Stimulated activated CD4-positive, alpha-beta T cell treated with anti-CD3 and anti-CD28 coated beads, TNF-alpha, amount 100 ng/mL, for 4 hours (primary cell): ENCODE data around the gene MCM7.

Experiments used
- DNase-seq, 3 experiments: peaks; one replicate each; pipeline ENCODE4 v3.0.0-alpha.2; 2020; ENCODE audit warnings: low read depth in 3 of 3

The MCM7 gene

GRCh38 chr7:100122568-100122967, 21.4 kb upstream of the MCM7 start:
- no peak for DNase-seq

- no peak for DNase-seq
These were observed 20.9 kb upstream of the MCM7 start for GRCh38 chr7:100122067-100122466.

GRCh38 chr7:100120733-100121036, 19.5 kb upstream of the MCM7 start:
- DNase-seq: no peak

DNA sequence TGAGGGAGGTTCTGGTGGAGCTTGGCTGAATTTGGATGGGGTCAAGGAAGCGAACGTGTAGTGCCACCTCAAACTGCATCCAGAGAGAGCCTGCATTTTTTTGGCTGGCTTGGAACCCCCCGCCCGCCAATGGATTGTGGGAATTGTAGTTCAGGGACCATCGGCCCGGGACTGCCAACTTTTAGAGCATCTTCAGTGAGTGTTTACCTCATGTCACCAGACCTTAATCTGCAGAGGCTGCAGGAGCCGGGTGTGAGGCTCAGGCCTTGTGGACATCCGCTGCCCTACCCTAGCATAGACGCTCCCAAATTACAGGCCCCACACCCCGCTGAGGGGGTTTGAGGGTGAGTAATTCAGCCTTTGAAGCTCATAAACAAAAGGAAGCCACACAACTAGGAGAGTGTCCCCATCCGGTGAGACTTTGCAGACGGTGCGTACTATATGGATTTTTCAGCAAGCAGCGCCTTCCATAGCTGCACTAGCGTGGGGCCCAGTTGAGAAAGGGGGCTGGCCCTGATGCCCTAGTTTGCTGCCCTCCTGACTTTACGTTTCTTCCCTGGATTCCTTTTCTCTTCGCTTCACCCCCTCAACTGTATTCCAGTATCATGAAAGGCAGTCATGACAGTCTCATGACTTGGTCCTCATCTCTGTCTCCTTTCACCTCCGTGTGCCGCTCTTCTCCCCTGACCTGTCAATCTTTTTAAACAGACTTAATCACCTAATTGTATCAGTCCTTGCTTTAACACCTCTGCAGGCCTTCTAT, 19.0 kb upstream of the MCM7 start:
- peak; percentile 31 to 46 (median 41) for DNase-seq

GRCh38 chr7:100119072-100119969, 18.1 kb upstream of the MCM7 start, which contains the start of the genes CNPY4 and TAF6:
Gene CNPY4, plus strand, starts transcription at chr7:100119634. Its CDS starts 111 bp downstream, at chr7:100119745.
Gene TAF6, minus strand, starts transcription at chr7:100119358. Its CDS starts 5,149 bp downstream, at chr7:100114209.
- DNase-seq: peak; percentile 87 to 92 (median 90)

GRCh38 chr7:100118388-100119071, 17.3 kb upstream of the MCM7 start:
- no peak for DNase-seq

DNA sequence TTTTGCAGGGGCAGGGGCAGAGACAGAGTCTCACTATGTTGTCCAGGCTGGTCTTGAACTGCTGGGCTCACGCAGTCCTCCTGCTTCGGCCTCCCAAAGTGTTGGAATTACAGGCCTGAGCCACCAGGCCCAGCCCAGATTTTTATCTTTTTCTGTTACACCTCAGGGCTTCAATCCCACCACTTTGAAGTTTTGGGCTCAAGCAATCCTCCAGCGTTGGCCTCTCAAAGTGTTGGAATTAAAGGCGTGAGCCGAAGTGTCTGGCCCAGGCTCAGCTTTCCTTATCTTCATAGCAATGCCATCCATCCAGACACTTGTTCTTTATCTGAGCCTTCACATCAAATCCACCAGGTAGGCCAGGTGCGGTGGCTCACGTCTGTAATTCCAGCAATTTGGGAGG, 13.8 kb upstream of the MCM7 start:
- no peak for DNase-seq

DNA sequence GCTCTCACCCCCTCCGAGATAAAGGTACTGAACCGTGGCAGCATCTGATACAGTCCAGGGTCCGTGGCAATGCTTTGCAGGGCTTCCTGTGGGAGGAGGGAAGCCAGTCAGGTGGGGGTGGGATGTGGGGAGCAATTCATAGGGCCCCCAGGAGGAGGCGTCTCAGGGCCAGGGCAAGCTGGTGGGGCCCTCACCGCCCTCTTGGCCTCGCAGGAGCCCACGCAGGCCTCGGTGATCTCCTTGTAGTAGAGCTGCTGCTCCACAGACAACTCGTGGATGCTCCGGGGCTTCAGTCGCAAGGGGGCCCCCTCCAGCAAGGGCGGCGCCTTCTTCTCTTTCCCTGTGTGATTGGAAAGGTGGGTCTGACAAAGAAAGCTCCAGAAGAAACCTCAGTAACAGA, 10.7 kb upstream of the MCM7 start:
- DNase-seq: no peak

GRCh38 chr7:100111156-100111555, 10.0 kb upstream of the MCM7 start:
- no peak for DNase-seq

GRCh38 chr7:100109521-100110163, 8.4 kb upstream of the MCM7 start:
- no peak for DNase-seq

DNA sequence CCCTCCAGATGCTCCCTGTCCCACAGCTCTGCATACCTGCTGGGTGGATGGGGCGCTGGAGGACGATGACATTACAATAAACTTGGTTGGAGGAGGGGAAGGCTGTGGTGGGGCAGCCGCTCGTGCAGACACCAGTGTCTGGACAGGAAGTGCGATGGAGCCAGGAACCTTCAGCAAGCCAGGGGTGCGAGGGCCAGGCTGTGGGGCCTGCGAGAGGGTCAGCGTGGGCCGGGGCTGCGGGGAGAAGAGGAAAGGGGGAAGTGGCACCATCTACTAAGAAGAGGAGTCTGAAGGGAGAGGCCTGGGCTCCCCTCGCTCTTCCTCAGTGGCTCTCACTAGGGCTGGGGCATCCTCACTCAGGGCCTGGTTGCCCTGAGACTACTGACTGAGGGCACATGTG, 6.7 kb upstream of the MCM7 start:
- DNase-seq: no peak

DNA sequence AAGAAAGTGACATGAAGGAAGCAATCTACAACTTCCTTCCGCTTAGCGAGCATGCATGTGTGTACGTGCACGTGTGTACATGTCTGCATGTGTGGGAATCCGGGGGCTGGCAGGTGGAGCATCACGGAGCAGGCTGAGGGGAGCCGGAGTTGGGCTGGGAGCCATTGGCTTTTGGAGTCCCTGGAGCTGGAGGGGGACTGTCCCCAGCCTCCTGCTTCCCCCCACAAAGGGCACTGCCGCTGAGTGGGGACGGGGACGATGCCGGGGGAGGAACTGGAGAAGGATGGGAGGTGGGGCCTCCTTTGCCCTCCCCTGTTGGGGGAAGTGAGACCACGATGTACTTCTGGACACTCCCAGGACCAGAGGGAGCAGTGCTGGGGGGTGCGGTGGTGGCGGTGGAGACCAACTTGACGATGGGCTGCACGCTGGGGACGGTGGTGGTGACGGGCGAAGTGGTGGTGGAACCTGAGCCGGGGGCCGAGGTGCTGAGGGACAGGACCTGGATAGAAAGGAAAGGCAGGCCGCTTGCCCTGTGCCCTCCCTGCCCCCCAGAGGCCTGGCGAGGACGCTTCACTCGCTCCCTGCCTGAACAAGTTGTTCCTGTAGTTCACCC, 6.0 kb upstream of the MCM7 start:
- no peak for DNase-seq

- no peak for DNase-seq
These were observed 5.4 kb upstream of the MCM7 start for GRCh38 chr7:100106633-100107032.

DNA sequence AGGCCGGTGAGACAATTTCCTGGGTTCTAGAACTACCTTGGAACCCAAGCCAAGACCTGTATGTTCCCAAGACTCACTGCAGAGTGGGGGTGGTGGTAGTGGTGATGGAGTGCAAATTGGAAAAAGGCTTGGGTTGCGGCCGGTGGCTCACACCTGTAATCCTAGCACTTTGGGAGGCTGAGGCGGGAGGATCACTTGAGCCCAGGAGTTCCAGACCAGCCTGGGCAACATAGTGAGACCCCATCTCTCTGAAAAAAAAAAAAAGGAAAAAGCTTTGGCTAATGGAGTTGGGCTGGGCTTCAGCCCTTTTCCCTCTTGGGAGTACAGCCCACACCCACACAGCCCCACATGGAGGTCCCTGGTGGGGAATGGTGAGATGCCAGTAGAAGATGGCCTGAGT, 4.3 kb upstream of the MCM7 start:
- DNase-seq: no peak

DNA sequence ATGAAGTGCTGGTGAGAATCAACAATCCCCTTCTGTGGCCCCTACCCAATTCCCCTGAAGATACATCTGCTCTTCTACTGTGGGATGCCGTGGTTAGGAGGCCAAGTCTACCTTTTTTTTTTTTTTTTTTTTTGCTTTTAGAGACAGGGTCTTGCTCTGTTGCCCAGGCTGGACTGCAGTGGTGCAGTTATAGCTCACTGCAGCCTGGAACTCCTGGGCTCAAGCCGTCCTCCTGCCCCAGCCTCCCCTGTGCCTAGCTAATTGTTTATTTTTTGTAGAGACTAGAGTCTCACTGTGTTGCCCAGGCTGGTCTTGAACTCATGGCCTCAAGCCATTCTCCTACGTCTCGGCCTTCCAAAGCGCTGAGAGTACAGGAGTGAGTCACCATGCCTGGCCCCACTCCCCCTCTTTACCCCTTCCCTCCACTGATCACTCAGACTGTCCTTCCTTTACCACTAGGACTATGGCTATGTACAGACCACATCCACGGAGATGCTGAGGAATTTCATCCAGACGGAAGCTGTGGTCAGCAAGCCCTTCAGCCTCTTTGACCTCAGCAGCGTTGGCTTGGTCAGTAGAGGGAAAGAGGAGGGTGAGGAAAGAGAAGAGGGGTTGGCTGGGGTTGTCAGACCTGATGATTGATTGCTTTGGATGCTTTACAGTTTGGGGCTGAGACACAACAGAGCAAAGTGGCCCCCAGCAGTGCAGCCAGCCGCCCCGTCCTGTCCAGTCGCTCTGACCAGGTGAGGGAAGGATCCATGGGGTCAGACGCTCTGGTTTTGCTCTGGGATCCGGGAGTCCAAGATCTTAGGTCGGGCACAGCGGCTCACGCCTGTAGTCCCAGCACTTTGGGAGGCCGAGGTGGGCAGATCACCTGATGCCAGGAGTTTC, 2.0 kb upstream of the MCM7 start:
- no peak for DNase-seq

DNA sequence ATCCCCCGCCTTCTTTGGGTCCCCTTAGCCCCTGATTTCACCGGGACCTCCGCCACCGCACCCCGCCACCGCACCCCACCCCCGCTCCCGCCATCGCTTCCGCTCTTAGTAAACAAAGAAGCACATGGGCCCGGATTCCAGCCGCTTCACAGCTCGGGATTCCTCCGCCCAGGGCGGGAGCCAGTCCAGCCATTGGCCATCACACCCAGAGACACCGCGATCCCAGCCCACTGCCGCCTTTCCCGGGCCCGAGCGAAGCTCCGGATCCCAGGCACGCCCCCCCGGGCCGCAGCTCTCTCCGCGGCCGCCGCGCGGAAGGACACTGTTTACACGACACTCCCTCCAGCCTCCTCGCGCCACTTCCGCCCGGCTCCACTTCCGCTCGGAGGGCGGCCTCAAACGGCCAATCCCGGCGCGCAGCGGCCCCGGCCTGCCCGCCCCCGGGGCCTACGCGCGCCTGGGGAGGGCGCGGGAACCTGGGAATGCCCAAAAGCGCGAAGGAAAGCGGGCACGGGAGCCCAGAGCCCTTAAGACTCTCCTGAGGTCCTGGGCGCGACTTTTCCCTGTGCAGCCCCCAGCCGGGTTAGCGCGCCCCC, 679 bp downstream of the MCM7 start:
- peak; percentile 68 to 79 (median 75) for DNase-seq

GRCh38 chr7:100099452-100099851, 1.7 kb downstream of the MCM7 start:
- DNase-seq: no peak

- no peak for DNase-seq
These were observed 2.3 kb downstream of the MCM7 start for GRCh38 chr7:100098913-100099312.

GRCh38 chr7:100095704-100096103, 5.5 kb downstream of the MCM7 start:
- DNase-seq: no peak

DNA sequence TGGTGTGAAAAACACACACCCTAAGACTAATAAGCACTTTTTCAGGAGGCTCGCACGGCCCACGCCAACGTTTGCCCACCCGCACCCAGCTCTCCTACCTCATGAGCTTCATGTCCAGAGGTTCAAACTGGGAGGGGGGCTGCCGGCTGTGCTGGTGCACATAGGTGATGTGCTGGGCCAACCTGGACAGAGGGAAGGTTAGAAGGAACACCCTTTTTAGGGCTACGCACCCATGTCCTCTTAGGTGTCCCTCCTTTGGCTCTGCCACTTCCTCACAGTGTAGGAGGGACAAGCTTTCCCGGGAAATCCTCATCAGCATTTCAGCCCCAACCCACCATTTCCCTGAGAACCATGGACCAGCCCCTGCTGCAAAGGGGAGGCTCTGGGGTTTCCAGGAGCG, 5.9 kb downstream of the MCM7 start:
- DNase-seq: no peak
